K562 (cell line): ENCODE measurements around the gene RCC2. TPM values are rescaled to one million over a fixed set of nuclear protein-coding genes. Genes with fewer than 3 reads are reported as not detected.

Experiments used
- HNRNPH1 ChIP-seq: fragments of 200-400 bp; formaldehyde crosslinking; optimal IDR thresholded peaks from 2 replicates; pipeline ENCODE3; 2017; ENCODE audit warnings: low read depth, mild to moderate bottlenecking, low read length, moderate library complexity
- KHSRP ChIP-seq: fragments of 450-650 bp; IDR thresholded peaks from 2 replicates; pipeline ENCODE4 v1.6.1; 2017
- RUNX1 ChIP-seq: sonication (generic); IDR thresholded peaks from 2 replicates; pipeline ENCODE4 v1.6.1; 2016; ENCODE audit warnings: antibody characterized with exemption, low read depth
- SRSF9 ChIP-seq: fragments of 200-400 bp; formaldehyde crosslinking; IDR thresholded peaks from 2 replicates; pipeline ENCODE4 v1.6.1; 2017; ENCODE audit warnings: low read depth, low read length, borderline replicate concordance
- TAL1 ChIP-seq: fragments of 450-650 bp; IDR thresholded peaks from 2 replicates; pipeline ENCODE4 v1.6.1; 2016; ENCODE audit warnings: mild to moderate bottlenecking
- THAP7 ChIP-seq: fragments of 250-450 bp; sonication (Bioruptor Pico); IDR thresholded peaks from 2 replicates; pipeline ENCODE4 v1.5.0; 2021
- ZNF644 ChIP-seq: fragments of 200-800 bp; sonication (Bioruptor generic); IDR thresholded peaks from 2 replicates; pipeline ENCODE4 v1.6.1; 2016; ENCODE audit warnings: low read depth, missing genetic modification characterization, missing compliant biosample characterization
- ZNF668 ChIP-seq: fragments of 250-450 bp; sonication (Bioruptor Pico); IDR thresholded peaks from 2 replicates; pipeline ENCODE4 v1.8.0; 2022; ENCODE audit warnings: mild to moderate bottlenecking, inconsistent platforms
- ZNF717 ChIP-seq: fragments of 250-450 bp; sonication (Bioruptor Pico); IDR thresholded peaks from 2 replicates; pipeline ENCODE4 v1.5.0; 2021
- ZNF766 ChIP-seq: fragments of 200-800 bp; sonication (Bioruptor generic); conservative IDR thresholded peaks from 2 replicates; pipeline ENCODE4 v1.6.1; 2016; ENCODE audit warnings: missing genetic modification characterization, missing compliant biosample characterization
- polyA plus RNA-seq, 8 experiments: library from polyadenylated mRNA; depleted of rRNA in 4 of 8; stranded (reverse) in 5 of 8; unstranded in 3 of 8; fragments of >200 nt; fragmentation: Nextera tagmentation in 2 of 8; fragmentation: Illumina TruSeq in 1 of 8; extraction: Ambion mirVana in 2 of 8; extraction: Trizol in 1 of 8; gene quantifications; 2 replicates each; pipeline versions ENCODE4 v1.2.1 to v1.2.3, GENCODE V29; 2011 to 2014; ENCODE audit warnings: inconsistent platforms in 1 of 8, missing spikeins in 1 of 8
- total RNA-seq, 7 experiments: library from RNA; depleted of rRNA in 6 of 7; stranded (reverse); fragments of >200 nt in 6 of 7; fragmentation: Illumina TruSeq in 2 of 7; extraction: Trizol in 2 of 7; gene quantifications; 2 replicates each; pipeline versions ENCODE4 v1.2.1 to v1.2.3, GENCODE V29; 2011 to 2021; ENCODE audit warnings: low replicate concordance in 1 of 7
- TF ChIP-seq, protein P1 (sequence below): sonication (generic); formaldehyde crosslinking; IDR thresholded peaks from 2 replicates; pipeline ENCODE4 v1.5.0; 2020; ENCODE audit warnings: missing genetic modification reagents
- TF ChIP-seq, protein P2 (sequence below): fragments of 250-450 bp; sonication (Bioruptor Pico); IDR thresholded peaks from 2 replicates; pipeline ENCODE4 v1.4.0; 2020; ENCODE audit warnings: mild to moderate bottlenecking, moderate library complexity, borderline replicate concordance
- TF ChIP-seq, protein P3 (sequence below), 2 experiments: fragments of 450-650 bp; IDR thresholded peaks; 2 replicates each; pipeline ENCODE4 v1.6.1; 2016; ENCODE audit warnings: mild to moderate bottlenecking in 2 of 2, borderline replicate concordance in 1 of 2, low read depth in 1 of 2, moderate library complexity in 1 of 2

RCC2 gene
- total and polyA plus RNA-seq, 9 of the 15 experiments (the other 6 are each of a cell fraction or from before 2014, with no cell fraction given): 31.8 to 292 (median 116) TPM

DNA sequence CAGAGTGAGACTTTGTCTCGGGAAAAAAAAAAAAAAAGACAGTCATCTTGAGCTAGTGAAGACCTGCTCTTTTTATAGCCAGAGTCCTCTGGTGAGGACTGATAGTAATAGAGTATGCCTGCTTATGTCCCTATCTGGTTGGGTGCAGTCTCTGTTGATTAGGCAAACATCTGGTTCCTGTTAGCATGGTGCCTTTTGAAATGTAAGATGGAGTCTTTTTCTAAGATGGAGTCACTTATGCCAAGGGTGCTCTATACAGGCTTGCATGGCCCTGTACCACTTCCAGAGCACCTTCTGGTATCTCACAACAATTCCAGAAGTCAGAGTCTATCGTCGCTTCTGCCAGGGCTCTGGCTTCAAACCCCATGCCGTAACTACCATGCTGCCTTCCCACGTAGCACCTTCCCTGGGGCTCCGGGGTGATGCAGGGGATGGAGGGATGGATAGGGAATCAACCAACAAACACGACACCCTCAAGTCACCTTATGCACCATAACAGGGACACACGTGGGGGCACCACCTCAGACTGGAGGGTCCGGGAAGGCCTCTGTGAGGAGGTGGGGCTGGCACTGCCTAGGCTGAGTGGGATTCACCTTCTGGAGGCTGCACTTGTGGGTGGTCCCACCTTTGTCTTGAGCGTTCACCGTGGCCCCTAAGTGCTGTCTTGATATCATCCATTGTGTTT, 79.1 kb downstream of the RCC2 start (continued):
- TF ChIP-seq, protein P1, sequence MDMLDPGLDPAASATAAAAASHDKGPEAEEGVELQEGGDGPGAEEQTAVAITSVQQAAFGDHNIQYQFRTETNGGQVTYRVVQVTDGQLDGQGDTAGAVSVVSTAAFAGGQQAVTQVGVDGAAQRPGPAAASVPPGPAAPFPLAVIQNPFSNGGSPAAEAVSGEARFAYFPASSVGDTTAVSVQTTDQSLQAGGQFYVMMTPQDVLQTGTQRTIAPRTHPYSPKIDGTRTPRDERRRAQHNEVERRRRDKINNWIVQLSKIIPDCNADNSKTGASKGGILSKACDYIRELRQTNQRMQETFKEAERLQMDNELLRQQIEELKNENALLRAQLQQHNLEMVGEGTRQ (CRISPR knock-in tag): no peak
- no peak for TF ChIP-seq HNRNPH1
- peak; percentile 95 for TF ChIP-seq TAL1
- TF ChIP-seq, protein P2, sequence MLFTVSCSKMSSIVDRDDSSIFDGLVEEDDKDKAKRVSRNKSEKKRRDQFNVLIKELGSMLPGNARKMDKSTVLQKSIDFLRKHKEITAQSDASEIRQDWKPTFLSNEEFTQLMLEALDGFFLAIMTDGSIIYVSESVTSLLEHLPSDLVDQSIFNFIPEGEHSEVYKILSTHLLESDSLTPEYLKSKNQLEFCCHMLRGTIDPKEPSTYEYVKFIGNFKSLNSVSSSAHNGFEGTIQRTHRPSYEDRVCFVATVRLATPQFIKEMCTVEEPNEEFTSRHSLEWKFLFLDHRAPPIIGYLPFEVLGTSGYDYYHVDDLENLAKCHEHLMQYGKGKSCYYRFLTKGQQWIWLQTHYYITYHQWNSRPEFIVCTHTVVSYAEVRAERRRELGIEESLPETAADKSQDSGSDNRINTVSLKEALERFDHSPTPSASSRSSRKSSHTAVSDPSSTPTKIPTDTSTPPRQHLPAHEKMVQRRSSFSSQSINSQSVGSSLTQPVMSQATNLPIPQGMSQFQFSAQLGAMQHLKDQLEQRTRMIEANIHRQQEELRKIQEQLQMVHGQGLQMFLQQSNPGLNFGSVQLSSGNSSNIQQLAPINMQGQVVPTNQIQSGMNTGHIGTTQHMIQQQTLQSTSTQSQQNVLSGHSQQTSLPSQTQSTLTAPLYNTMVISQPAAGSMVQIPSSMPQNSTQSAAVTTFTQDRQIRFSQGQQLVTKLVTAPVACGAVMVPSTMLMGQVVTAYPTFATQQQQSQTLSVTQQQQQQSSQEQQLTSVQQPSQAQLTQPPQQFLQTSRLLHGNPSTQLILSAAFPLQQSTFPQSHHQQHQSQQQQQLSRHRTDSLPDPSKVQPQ (CRISPR knock-in tag): peak; percentile 97
- TF ChIP-seq ZNF644: peak; percentile 99
- TF ChIP-seq SRSF9: no peak
- TF ChIP-seq, protein P3, sequence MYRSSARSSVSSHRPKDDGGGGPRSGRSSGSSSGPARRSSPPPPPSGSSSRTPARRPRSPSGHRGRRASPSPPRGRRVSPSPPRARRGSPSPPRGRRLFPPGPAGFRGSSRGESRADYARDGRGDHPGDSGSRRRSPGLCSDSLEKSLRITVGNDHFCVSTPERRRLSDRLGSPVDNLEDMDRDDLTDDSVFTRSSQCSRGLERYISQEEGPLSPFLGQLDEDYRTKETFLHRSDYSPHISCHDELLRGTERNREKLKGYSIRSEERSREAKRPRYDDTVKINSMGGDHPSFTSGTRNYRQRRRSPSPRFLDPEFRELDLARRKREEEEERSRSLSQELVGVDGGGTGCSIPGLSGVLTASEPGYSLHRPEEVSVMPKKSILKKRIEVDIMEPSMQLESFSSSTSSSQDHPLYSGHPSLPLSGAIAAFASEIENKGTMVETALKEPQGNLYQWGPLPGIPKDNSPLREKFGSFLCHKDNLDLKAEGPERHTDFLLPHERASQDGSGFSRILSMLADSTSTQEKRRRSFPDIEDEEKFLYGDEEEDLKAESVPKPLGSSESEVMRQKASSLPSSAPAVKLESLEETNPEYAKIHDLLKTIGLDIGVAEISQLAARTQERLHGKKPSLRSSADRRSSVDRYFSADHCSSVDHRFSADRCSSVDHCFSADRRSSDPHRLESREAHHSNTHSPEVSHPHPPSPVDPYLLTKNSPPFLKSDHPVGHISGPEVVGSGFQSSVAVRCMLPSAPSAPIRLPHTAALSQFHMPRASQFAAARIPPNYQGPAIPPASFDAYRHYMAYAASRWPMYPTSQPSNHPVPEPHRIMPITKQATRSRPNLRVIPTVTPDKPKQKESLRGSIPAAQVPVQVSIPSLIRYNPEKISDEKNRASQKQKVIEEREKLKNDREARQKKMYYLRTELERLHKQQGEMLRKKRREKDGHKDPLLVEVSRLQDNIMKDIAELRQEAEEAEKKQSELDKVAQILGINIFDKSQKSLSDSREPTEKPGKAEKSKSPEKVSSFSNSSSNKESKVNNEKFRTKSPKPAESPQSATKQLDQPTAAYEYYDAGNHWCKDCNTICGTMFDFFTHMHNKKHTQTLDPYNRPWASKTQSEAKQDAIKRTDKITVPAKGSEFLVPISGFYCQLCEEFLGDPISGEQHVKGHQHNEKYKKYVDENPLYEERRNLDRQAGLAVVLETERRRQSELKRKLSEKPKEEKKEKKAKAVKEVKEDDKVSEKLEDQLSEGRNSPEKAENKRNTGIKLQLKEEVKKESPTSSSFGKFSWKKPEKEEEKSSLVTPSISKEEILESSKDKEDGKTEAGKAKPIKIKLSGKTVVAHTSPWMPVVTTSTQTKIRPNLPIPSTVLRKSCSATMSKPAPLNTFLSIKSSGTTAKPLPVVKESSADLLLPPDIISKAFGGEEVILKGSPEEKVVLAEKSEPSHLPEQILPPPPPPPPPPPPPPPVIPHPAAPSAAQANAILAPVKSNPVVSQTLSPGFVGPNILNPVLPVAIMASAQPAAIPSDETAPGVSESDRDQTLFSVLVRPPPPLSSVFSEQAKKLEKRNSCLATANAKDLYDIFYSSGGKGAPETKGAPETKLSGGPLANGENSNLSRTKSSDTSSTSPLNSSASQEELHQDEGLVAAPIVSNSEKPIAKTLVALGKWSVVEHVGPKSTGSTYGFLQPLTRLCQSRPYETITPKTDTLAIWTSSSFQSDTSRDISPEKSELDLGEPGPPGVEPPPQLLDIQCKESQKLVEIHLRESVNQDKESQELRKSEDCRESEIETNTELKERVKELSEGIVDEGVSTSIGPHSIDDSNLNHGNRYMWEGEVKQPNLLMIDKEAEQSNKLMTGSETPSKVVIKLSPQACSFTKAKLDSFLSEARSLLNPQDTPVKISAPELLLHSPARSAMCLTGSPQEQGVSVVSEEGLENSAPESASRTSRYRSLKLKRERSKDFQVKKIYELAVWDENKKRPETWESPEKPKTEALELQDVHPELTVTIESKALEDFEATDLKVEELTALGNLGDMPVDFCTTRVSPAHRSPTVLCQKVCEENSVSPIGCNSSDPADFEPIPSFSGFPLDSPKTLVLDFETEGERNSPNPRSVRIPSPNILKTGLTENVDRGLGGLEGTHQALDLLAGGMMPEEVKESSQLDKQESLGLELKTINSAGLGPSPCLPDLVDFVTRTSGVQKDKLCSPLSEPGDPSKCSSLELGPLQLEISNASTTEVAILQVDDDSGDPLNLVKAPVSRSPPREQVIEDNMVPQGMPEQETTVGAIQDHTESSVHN (IDR thresholded peaks at IDR 0.05; ENCODE audit: borderline replicate concordance in 1 of 2, low read depth in 1 of 2): no peak
- peak; percentile 92 for TF ChIP-seq ZNF717
- no peak for TF ChIP-seq RUNX1
- no peak for TF ChIP-seq THAP7 (CRISPR knock-in tag)
- peak; percentile 99 for TF ChIP-seq ZNF668 (CRISPR knock-in tag)
- peak; percentile 99 for TF ChIP-seq ZNF766
- no peak; the same call in 1 of the 2 replicates for TF ChIP-seq KHSRP
